22Rv1 (cell line): ENCODE measurements around the gene CHAT.

ENCODE experiments used
- H3K27ac ChIP-seq: fragments of 450-650 bp; 2 replicates; pipeline ENCODE4 v1.5.1; 2017
- ZFX ChIP-seq: fragments of 450-650 bp; IDR thresholded peaks from 2 replicates; pipeline ENCODE4 v1.6.1; 2017; ENCODE audit warnings: antibody characterized with exemption, borderline replicate concordance
- TF ChIP-seq, protein P1 (sequence below): fragments of 450-650 bp; IDR thresholded peaks from 2 replicates; pipeline ENCODE4 v1.5.1; 2017; ENCODE audit warnings: mild to moderate bottlenecking

CHAT gene

DNA sequence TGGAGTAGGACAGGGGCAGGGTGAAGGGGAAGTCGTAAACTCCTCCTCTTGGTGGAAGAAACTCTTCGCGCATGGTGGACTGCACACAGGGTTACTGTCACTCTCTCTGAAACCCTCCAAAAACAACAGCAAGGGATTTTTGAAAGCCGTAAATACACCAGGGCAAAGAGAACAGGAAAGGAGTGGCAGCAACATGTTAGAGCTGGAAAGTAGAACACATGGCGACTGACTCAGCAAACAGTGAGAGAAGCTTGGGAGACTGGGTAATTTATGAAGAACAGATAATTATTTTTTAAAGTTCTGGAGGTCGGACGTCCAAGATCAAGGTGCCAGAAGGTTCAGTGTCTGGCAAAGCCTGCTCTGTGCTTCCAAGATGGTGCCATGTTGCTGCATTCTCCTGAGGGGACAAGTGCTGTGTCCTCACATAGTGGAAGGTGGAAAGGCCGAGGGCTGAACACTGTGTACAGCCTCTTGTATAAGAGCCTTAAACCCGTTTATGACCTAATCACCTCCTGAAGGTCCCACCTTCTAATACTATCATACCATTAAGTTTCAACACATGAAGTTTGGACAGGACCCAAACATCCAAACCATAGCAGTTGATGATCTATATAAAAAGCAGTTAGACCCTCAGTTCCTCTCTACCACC, 43.1 kb downstream of the CHAT start:
- no peak overlapping the region for H3K27ac ChIP-seq
- no peak for TF ChIP-seq ZFX
- TF ChIP-seq, protein P1, sequence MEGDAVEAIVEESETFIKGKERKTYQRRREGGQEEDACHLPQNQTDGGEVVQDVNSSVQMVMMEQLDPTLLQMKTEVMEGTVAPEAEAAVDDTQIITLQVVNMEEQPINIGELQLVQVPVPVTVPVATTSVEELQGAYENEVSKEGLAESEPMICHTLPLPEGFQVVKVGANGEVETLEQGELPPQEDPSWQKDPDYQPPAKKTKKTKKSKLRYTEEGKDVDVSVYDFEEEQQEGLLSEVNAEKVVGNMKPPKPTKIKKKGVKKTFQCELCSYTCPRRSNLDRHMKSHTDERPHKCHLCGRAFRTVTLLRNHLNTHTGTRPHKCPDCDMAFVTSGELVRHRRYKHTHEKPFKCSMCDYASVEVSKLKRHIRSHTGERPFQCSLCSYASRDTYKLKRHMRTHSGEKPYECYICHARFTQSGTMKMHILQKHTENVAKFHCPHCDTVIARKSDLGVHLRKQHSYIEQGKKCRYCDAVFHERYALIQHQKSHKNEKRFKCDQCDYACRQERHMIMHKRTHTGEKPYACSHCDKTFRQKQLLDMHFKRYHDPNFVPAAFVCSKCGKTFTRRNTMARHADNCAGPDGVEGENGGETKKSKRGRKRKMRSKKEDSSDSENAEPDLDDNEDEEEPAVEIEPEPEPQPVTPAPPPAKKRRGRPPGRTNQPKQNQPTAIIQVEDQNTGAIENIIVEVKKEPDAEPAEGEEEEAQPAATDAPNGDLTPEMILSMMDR = no peak

GRCh38 chr10:49657606-49658005, 43.8 kb downstream of the CHAT start:
- no peak overlapping the region for H3K27ac ChIP-seq
- TF ChIP-seq ZFX = no peak
- TF ChIP-seq, protein P1 = no peak

GRCh38 chr10:49661140-49661856, 47.5 kb downstream of the CHAT start:
- TF ChIP-seq ZFX = no peak
- TF ChIP-seq, protein P1 = no peak
- no peak overlapping the region for H3K27ac ChIP-seq

- H3K27ac ChIP-seq = no peak overlapping the region
- TF ChIP-seq, protein P1 = no peak
- no peak for TF ChIP-seq ZFX
Measured at GRCh38 chr10:49662169-49662830, 48.5 kb downstream of the CHAT start.

GRCh38 chr10:49663596-49663995, 49.8 kb downstream of the CHAT start:
- H3K27ac ChIP-seq = no peak overlapping the region
- TF ChIP-seq, protein P1 = no peak
- TF ChIP-seq ZFX = no peak

GRCh38 chr10:49664006-49664841, 50.4 kb downstream of the CHAT start:
- H3K27ac ChIP-seq = no peak overlapping the region
- TF ChIP-seq ZFX = no peak
- TF ChIP-seq, protein P1 = no peak
